MV-4-11 (cell line): ENCODE results near the gene ABCA7.

Source experiments
- DNase-seq: peaks from one replicate; lab custom pipeline; 2025; lab: John Stamatoyannopoulos, UW

Gene ABCA7

DNA sequence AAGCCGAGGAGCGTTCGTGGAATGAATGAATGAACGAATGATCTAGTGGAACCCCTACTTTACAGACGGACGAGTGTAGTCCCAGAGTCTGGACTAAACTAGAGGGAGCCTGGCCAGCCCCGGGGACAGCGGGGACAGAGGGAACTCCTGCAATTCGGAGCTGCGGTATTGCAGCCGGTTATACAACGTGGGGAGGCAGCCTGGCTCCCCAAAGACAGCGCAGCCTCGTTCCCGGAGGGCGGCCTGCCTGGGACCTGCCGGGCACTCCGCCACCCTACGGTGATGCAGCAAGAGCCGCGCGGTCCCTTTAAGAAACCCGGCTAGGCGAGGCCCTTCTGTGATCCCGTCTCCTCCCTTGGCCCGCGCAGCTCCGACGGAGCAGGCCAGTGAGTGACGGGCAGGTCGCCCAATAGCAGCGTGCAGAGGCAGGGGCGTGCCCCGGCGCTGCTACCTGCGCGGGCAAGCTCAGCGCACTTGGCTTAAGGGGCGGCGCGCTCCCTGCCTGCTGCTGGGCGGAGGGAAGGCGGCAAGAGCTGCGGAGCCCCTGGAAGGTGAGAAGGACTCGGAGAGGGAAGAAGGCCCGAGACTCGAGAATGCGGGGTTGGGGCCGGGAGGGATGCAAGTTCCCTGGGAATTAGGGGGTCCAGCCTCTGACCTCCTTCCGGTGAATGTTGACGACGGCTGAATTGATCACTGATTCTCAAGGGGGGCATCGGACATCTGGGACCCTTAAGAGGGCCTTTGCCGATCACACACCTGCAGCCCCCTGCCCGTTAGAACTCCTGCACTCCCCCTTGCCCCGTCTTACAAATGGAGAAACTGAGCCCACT, at the start of gene ABCA7:
TSS of gene ABCA7 (plus strand) at position 462 of the 830 bp plus-strand sequence. CDS start 1,255 bp downstream, outside the sequence.
- peak; percentile 98 for DNase-seq

DNA sequence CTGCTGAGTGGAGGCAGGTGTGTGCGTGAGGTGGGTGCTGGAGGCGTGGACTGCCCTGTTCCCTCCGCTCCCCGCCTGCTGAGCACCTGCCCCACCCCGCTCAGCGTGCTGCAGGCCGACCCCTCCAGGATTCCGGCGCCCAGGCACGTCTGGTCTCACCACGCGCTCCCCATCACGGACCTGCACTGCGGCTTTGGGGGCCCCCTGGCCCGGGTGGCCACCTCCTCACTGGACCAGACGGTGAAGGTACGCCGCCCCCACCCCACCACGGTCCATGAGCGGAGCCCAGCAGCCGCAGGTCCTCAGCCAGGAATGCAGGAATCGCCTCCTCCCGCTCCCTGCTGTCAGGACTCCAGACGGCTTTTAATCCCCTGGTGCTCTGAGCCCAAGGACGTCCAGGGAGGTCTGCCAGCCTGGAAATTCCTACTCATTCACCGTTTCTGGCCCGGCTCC, 49.8 kb upstream of the ABCA7 start:
- no peak for DNase-seq

DNA sequence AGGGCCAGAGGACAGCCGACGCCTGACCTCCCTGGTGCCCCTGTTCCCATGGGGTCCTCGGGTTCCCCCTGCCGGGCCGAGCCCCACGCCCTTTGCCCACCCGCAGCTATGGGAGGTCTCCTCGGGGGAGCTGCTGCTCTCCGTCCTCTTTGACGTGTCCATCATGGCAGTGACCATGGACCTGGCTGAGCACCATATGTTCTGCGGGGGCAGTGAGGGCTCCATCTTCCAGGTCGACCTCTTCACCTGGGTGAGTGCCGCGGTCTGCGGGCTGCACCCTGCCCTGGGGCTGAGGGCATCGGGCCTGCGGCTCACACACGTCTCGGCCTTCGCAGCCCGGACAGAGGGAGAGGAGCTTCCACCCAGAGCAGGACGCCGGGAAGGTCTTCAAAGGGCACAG, 49.2 kb upstream of the ABCA7 start:
- no peak for DNase-seq

DNA sequence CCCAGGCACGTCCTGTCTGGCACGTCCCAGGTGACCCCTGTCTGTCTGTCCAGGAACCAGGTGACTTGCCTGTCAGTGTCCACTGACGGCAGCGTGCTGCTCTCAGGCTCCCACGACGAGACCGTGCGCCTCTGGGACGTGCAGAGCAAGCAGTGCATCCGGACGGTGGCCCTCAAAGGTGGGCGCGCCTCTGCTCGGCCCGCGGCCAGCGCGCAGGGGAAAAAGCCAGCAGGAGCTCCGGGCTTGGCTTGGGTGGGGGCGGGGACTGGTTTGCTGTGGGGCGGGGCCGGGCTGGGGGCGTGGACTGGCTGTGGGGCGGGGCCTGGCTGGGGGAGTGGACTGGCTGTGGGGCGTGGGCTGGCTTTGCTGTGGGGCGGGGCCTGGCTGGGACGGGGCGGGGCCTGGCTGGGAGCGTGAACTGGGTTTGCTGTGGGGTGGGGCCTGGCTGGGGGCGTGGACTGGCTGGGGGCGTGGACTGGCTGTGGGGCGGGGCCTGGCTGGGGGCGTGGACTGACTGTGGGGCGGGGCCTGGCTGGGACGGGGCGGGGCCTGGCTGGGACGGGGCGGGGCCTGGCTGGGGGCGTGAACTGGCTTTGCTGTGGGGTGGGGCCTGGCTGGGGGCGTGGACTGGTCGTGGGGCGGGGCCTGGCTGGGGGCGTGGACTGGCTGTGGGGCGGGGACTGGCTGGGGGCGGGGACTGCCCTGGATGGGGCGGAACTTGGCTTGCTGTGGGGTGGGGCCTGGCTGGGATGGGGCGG, 48.6 kb upstream of the ABCA7 start:
- DNase-seq = no peak

GRCh38 chr19:991932-992669, 47.8 kb upstream of the ABCA7 start:
- DNase-seq = no peak

DNA sequence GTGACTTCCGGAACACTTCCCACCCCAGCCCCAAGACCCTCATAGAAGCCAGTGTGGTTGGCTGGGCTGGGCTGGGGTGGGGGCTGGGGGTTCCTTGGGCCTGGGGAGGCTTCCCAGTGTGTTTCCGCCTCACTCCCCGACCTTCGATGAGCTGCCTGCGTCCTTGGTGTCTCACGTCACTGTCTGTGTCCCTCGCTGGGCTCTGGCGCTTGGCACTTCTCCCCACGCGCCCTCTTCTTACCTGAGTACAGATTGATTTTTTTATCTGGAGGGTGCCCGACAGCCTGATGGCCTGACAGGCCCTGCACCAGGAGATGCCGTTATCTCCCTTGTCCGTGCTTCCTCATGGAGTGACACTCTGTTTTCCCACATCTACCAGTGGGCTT, 47.2 kb upstream of the ABCA7 start:
- no peak for DNase-seq

- no peak for DNase-seq
These were observed 46.5 kb upstream of the ABCA7 start for GRCh38 chr19:993361-993830.

GRCh38 chr19:993831-994393, 46.0 kb upstream of the ABCA7 start:
- no peak for DNase-seq

GRCh38 chr19:994516-994915, 45.4 kb upstream of the ABCA7 start:
- no peak for DNase-seq

DNA sequence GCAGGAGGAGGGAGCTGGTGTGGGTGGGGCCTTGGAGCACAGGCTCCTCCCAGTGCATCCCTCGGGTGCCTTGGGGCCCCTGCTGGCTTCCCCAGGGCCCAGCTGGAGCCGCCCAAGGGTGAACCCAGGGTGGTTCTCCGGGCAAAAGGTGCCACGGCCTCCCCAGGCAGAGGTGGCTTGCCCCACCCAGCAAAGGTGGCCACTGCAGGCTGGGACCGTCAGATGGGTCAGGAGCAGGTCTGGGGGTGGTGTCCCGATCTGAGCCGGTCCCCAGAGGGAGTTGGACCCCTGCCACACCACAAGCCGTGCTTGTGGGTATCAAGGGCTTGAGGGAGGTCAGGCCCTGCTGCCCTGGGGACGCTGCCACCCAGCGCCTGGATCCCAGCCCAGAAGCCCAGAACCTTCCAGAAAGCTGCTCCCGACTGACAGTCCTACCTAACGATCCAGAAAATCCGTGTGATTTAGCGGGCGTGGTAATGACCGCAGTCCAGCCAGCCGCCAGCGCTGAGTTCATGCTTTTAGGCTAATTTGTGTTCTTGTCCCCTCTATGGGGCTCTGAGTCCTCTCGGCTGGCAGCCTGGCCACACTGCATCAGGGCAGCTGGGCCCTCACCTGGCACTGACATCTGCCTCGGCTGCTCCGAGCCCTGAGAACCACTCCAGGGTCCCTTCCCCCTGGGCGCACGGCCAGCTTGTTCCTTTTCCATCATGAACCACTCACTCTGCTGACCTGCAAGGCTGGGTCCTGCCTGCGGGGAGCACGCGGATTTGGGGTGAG, 44.7 kb upstream of the ABCA7 start:
- DNase-seq = no peak

GRCh38 chr19:996051-996838, 43.7 kb upstream of the ABCA7 start:
- peak; percentile 23 for DNase-seq

GRCh38 chr19:998064-998463, 41.8 kb upstream of the ABCA7 start:
- DNase-seq = no peak

DNA sequence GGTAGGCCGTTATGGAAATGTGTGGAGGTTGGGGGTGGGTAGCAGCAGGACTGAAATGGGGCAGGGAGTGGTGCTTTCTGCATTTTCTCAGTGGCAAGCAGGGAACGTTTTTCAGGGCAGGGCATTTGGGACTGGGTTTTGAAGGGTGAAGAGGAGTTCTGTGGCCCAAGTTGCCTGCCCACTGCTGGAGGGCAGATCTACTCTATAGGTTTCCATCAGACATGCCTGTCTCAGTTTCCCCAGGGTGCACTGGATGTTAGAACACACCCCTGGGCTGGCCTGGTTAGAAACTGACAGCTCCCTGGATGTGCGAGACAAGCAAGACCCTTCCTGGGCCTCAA, 40.6 kb upstream of the ABCA7 start:
- DNase-seq = no peak

DNA sequence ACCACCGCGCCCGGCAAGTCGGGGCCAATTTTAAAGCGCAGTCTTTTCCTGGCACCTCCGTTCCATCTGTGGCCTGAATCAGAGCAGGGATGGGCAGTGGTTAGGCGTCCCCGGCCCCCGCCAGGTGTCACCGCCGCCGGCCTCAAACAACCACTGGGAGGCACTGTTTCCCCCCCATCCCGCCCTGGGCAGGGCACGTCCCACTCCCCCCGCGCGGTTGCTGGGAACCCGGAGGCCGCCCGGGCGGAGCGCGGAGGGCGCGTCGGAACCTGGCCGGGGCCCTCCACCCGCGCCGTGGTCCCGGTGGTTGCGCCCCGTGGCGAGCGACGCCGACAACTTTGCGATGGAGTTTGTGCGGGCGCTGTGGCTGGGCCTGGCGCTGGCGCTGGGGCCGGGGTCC, 39.8 kb upstream of the ABCA7 start, which contains the start of gene GRIN3B:
TSS of gene GRIN3B (plus strand) at position 325 of the 400 bp plus-strand sequence. CDS start at position 344, 19 bp downstream.
- DNase-seq = peak; percentile 19

DNA sequence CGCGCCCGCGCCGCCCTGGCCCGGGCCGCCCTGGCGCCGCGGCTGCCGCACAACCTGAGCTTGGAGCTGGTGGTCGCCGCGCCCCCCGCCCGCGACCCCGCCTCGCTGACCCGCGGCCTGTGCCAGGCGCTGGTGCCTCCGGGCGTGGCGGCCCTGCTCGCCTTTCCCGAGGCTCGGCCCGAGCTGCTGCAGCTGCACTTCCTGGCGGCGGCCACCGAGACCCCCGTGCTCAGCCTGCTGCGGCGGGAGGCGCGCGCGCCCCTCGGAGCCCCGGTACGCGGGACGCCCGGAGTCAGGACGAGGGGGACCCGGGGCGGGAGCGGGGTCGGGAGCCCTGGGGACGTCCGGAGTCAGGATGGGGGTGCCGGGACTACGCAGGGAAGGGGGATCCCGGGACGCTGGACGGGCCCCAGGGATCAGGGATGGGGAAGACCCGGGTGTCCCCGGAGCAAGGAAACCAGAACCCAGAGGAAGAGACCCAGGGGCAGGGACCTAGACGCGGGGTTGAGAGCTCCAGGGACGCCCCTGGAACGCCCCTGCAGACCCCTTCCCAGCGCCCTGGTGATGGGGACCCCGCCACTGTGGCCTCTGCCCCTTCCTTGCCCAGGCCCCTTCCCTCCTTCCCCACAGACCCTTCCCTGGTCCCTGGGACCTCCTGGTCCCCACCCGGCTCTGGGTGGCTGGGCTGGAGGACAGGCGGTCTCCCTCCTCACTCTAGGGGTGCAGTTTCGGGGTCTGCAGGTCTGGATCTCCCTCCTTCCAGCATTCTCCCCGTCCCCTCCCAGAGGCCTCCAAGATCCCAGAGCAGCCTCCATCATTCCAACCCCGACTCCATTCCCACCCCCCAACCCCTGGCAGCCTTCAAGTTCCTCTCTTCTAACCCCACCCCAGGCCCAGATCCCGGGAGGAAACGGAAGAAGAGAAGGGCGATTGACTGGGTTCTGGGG, 39.0 kb upstream of the ABCA7 start:
- DNase-seq = no peak

GRCh38 chr19:1001538-1002166, 38.3 kb upstream of the ABCA7 start:
- DNase-seq = peak; percentile 19

DNA sequence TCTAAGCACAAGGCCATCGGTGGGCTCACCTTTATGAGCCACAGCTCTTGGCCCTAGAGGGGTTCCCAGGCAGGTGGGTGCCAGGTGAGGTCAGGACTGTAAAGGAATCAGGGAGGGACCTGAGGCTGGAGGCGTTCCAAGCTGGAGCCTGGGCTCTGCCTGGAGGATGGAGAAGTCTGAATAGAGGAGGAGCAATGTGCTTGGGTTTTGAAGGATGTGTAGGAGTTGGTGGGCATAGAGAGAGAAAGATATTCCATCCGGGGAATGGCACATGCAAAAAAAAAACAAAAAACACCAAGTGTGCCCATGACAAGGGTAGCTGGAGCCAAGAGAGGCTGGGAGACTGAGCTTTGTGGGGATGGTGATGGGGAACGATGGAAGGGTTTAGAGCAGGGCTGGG, 37.3 kb upstream of the ABCA7 start:
- no peak for DNase-seq

- DNase-seq = no peak
These were observed 36.6 kb upstream of the ABCA7 start for GRCh38 chr19:1003283-1003682.
